ENCODE data around the gene BMERB1. TPM values are rescaled to one million over a fixed set of nuclear protein-coding genes. Genes with fewer than 3 reads are reported as not detected.
"Not testable (repeated sequence)": the region's sequence is repeated elsewhere in the genome, so short reads cannot be mapped to it uniquely, and the experiment has no call there.

The BMERB1 gene
- total and polyA plus RNA-seq, 8 donors: 4.6 to 99.5 (median 25.6) TPM

- Histone ChIP-seq H3K27me3 (no peaks in the 10 kb centered on the region), H3K36me3 (no peaks in the 10 kb centered on the region), H3K4me1 (no peaks in the 10 kb centered on the region), H3K27ac (no peak overlapping the region), H3K4me3 (no peak overlapping the region), H3K9me3 (no peaks in the 10 kb centered on the region)
- no peak for TF ChIP-seq CTCF (IDR thresholded peaks at IDR 0.05)
- TF ChIP-seq POLR2A (IDR thresholded peaks at IDR 0.05): no peak
- TF ChIP-seq POLR2AphosphoS5 (IDR thresholded peaks at IDR 0.05): no peak
- no peak for TF ChIP-seq EP300 (IDR thresholded peaks at IDR 0.05)
- WGBS, 5 donors: 81 to 90% (median 84%) methylated on average over 2 of the region's 2 CpGs
- intact Hi-C loops (cut with DNase I; ENCODE audit: low total_unique reads): no loop called here
- no peak for DNase-seq
Measured at GRCh38 chr16:15466131-15466530, 31.7 kb downstream of the BMERB1 start.

GRCh38 chr16:15466886-15467781, 32.7 kb downstream of the BMERB1 start:
- Histone ChIP-seq H3K27me3 (no peaks in the 10 kb centered on the region), H3K4me3 (no peak overlapping the region), H3K4me1 (no peaks in the 10 kb centered on the region), H3K27ac (no peak overlapping the region), H3K9me3 (no peaks in the 10 kb centered on the region), H3K36me3 (no peaks in the 10 kb centered on the region)
- WGBS, 5 donors: 61 to 67% (median 64%) methylated on average over 3 of the region's 3 CpGs
- intact Hi-C loops (cut with DNase I; ENCODE audit: low total_unique reads): no loop called here
- peak in 1 of 2 donors; percentile 20 for DNase-seq
- TF ChIP-seq CTCF (IDR thresholded peaks at IDR 0.05) (peak in 4 of 7 experiments; percentile 13 to 55 (median 40)), POLR2AphosphoS5 (IDR thresholded peaks at IDR 0.05) (no peak), EP300 (IDR thresholded peaks at IDR 0.05) (no peak)

GRCh38 chr16:15476971-15477370, 42.6 kb downstream of the BMERB1 start:
- H3K36me3 ChIP-seq; intact Hi-C loops (cut with DNase I; ENCODE audit: low total_unique reads); H3K27me3 ChIP-seq; H3K27ac ChIP-seq; H3K9me3 ChIP-seq; DNase-seq; H3K4me3 ChIP-seq; H3K4me1 ChIP-seq: not testable (repeated sequence)
- 76 to 93% (median 86%) methylated on average over 4 of the region's 4 CpGs for WGBS, 5 donors

GRCh38 chr16:15477802-15478201, 43.4 kb downstream of the BMERB1 start:
- H3K9me3 ChIP-seq: no peaks in the 10 kb centered on the region
- H3K4me1 ChIP-seq: peaks cover 0 to 11% (median 8%) of the 10 kb centered on the region in 4 donors
- intact Hi-C loops (cut with DNase I; ENCODE audit: low total_unique reads): no loop called here
- no peak overlapping the region for H3K27ac ChIP-seq
- no peaks in the 10 kb centered on the region for H3K27me3 ChIP-seq
- WGBS, 5 donors: 64 to 79% (median 77%) methylated on average over 2 of the region's 2 CpGs
- no peak for DNase-seq
- TF ChIP-seq POLR2A (IDR thresholded peaks at IDR 0.05): no peak
- H3K4me3 ChIP-seq: no peak overlapping the region
- no peaks in the 10 kb centered on the region for H3K36me3 ChIP-seq

- peaks cover 0 to 11% (median 8%) of the 10 kb centered on the region in 4 donors for H3K4me1 ChIP-seq
- no peaks in the 10 kb centered on the region for H3K27me3 ChIP-seq
- no peak overlapping the region for H3K4me3 ChIP-seq
- intact Hi-C loops (cut with DNase I; ENCODE audit: low total_unique reads): no loop called here
- H3K36me3 ChIP-seq: no peaks in the 10 kb centered on the region
- WGBS, 5 donors: 32 to 52% (median 40%) methylated on average over 3 of the region's 3 CpGs
- H3K27ac ChIP-seq: peak overlapping the region in 4 of 5 donors; percentile 17 to 63 (median 44)
- TF ChIP-seq POLR2AphosphoS5 (IDR thresholded peaks at IDR 0.05) (peak in 2 of 3 donors; percentile 17 to 67), EP300 (IDR thresholded peaks at IDR 0.05) (no peak), CTCF (IDR thresholded peaks at IDR 0.05) (peak in 1 of 7 experiments; percentile 20)
- peak; percentile 57 to 84 for DNase-seq
- no peaks in the 10 kb centered on the region for H3K9me3 ChIP-seq
Measured at GRCh38 chr16:15482068-15482747, 47.8 kb downstream of the BMERB1 start.
